ENCODE data around the gene GLTP. TPM values are rescaled to one million over a fixed set of nuclear protein-coding genes. Genes with fewer than 3 reads are reported as not detected.
"Not testable (repeated sequence)": the region's sequence is repeated elsewhere in the genome, so short reads cannot be mapped to it uniquely, and the experiment has no call there.

The GLTP gene
- total RNA-seq, 4 donors from 2014 or later: 35.6 to 287 (median 167) TPM

- peak overlapping the region; percentile 62 to 67 (median 64) for H3K27ac ChIP-seq
- H3K36me3 ChIP-seq: no peaks in the 10 kb centered on the region
- in situ Hi-C loops (cut with MboI; ENCODE audit: low pct_ligation_motif_present in 1 of 4, low pct_unique_long_range_greater_than_20kb in 1 of 4, low sequenced_read_pairs in 3 of 4): no loop called here
- no peaks in the 10 kb centered on the region for H3K9me3 ChIP-seq
- TF ChIP-seq POLR2AphosphoS5 (IDR thresholded peaks at IDR 0.05) (peak in 1 of 3 donors; percentile 33), EP300 (IDR thresholded peaks at IDR 0.05; ENCODE audit: low read depth) (no peak), CTCF (IDR thresholded peaks at IDR 0.05) (no peak), POLR2A (IDR thresholded peaks at IDR 0.05) (no peak)
- WGBS, 2 donors (ENCODE audit: low coverage in 1 of 2): 54 to 66% methylated on average over 4 to 9 of the region's 9 CpGs
- H3K4me3 ChIP-seq: no peak overlapping the region
- DNase-seq: no peak
- intact Hi-C loops (cut with DNase I; ENCODE audit: low total_unique reads): no loop called here
- H3K27me3 ChIP-seq: no peaks in the 10 kb centered on the region
- peaks cover 8 to 77% (median 50%) of the 10 kb centered on the region in 4 donors for H3K4me1 ChIP-seq
Measured at GRCh38 chr12:109868182-109869051, 11.9 kb downstream of the GLTP start.

GRCh38 chr12:109864916-109865315, 15.4 kb downstream of the GLTP start:
- intact Hi-C loops (cut with DNase I; ENCODE audit: low total_unique reads) (loop anchor here (5.0 kb wide), 1 partner anchor 1233 kb away; the partner anchor contains the start of gene SELPLG), in situ Hi-C loops (cut with MboI; ENCODE audit: low pct_ligation_motif_present in 1 of 4, low pct_unique_long_range_greater_than_20kb in 1 of 4, low sequenced_read_pairs in 3 of 4) (no loop called here)
- DNase-seq: no peak
- peaks cover 13 to 69% (median 38%) of the 10 kb centered on the region in 4 donors for H3K4me1 ChIP-seq
- no peaks in the 10 kb centered on the region for H3K9me3 ChIP-seq
- H3K36me3 ChIP-seq: no peaks in the 10 kb centered on the region
- peak overlapping the region in 1 of 4 donors; percentile 6 for H3K4me3 ChIP-seq
- TF ChIP-seq POLR2A (IDR thresholded peaks at IDR 0.05) (no peak), EP300 (IDR thresholded peaks at IDR 0.05; ENCODE audit: low read depth) (no peak), CTCF (IDR thresholded peaks at IDR 0.05) (no peak), POLR2AphosphoS5 (IDR thresholded peaks at IDR 0.05) (no peak)
- WGBS, 2 donors (ENCODE audit: low coverage in 1 of 2): 45 to 55% methylated on average over 3 of the region's 3 CpGs
- H3K27me3 ChIP-seq: no peaks in the 10 kb centered on the region
- peak overlapping the region; percentile 87 to 89 (median 88) for H3K27ac ChIP-seq

GRCh38 chr12:109863847-109864712, 16.3 kb downstream of the GLTP start:
- Histone ChIP-seq H3K4me3 (no peak overlapping the region), H3K27me3 (no peaks in the 10 kb centered on the region), H3K4me1 (peaks cover 13 to 66% (median 38%) of the 10 kb centered on the region in 4 donors), H3K27ac (peak overlapping the region; percentile 87 to 89 (median 88)), H3K9me3 (no peaks in the 10 kb centered on the region), H3K36me3 (no peaks in the 10 kb centered on the region)
- WGBS, 2 donors (ENCODE audit: low coverage in 1 of 2): 0 to 66% methylated on average over 1 to 9 of the region's 9 CpGs
- TF ChIP-seq EP300 (IDR thresholded peaks at IDR 0.05; ENCODE audit: low read depth) (no peak), POLR2A (IDR thresholded peaks at IDR 0.05) (peak; percentile 36), POLR2AphosphoS5 (IDR thresholded peaks at IDR 0.05) (peak; percentile 6 to 65 (median 29))
- intact Hi-C loops (cut with DNase I; ENCODE audit: low total_unique reads): loop anchor here (5.0 kb wide), 1 partner anchor 1232 kb away; the partner anchor contains the start of gene SELPLG
- peak; percentile 75 for DNase-seq
- in situ Hi-C loops (cut with MboI; ENCODE audit: low pct_ligation_motif_present in 1 of 4, low pct_unique_long_range_greater_than_20kb in 1 of 4, low sequenced_read_pairs in 3 of 4): no loop called here

- H3K36me3 ChIP-seq; DNase-seq; H3K4me3 ChIP-seq; in situ Hi-C loops (cut with MboI; ENCODE audit: low pct_ligation_motif_present in 1 of 4, low pct_unique_long_range_greater_than_20kb in 1 of 4, low sequenced_read_pairs in 3 of 4); H3K9me3 ChIP-seq; H3K27me3 ChIP-seq: not testable (repeated sequence)
- peak overlapping the region in 1 of 4 donors; percentile 89 for H3K27ac ChIP-seq
- H3K4me1 ChIP-seq: peaks cover 13 to 52% (median 33%) of the 10 kb centered on the region in 4 donors
- intact Hi-C loops (cut with DNase I; ENCODE audit: low total_unique reads): loop anchor here (5.0 kb wide), 1 partner anchor 1230 kb away; the partner anchor contains the start of gene SELPLG
- 89 to 93% methylated on average over 3 to 9 of the region's 9 CpGs for WGBS, 2 donors (ENCODE audit: low coverage in 1 of 2)
Measured at GRCh38 chr12:109862491-109862890, 17.9 kb downstream of the GLTP start.
